Fibroblast of mammary gland (primary cell): Measurements from ENCODE around the gene MCM6.
A peak's percentile ranks its signal among the peaks of the same experiment; 100 is the strongest.
"Not testable (repeated sequence)": the region's sequence is repeated elsewhere in the genome, so short reads cannot be mapped to it uniquely, and the experiment has no call there.

Experiments
- DNase-seq: peaks from one replicate; pipeline ENCODE4 v3.0.0-alpha.2; 2010; ENCODE audit warnings: low read depth
- H3K4me3 ChIP-seq: 2 replicates; pipeline ENCODE4 v1.5.1; 2011; ENCODE audit warnings: low read depth, mild to moderate bottlenecking, low read length, moderate library complexity; ENCODE audit not compliant: control insufficient read depth
- TF ChIP-seq, protein P1 (sequence below): conservative IDR thresholded peaks from 2 replicates; pipeline ENCODE4 v1.5.1; 2011; ENCODE audit warnings: low read depth, low read length, inconsistent platforms; ENCODE audit not compliant: control insufficient read depth, insufficient read depth

Gene MCM6

DNA sequence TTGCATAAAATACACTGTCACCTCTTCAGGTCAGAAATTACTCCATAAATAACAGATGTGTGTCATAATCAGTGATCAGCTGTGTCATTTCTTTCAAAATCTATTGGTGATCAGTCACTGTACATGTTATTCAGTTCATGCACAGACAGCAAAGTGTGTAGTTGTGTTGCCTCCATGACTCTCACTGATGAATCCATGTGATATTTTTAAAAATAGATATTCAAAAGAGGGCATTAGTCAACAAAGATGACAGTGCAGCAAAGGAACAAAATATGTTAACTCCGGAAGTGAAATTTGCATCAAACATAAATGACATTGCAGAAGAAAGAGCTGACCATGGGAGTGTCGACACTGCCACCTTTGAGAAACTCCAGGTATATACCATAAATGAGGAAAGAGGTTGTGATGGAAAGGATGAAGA lies 17.1 kb upstream of the MCM6 start:
- TF ChIP-seq, protein P1, sequence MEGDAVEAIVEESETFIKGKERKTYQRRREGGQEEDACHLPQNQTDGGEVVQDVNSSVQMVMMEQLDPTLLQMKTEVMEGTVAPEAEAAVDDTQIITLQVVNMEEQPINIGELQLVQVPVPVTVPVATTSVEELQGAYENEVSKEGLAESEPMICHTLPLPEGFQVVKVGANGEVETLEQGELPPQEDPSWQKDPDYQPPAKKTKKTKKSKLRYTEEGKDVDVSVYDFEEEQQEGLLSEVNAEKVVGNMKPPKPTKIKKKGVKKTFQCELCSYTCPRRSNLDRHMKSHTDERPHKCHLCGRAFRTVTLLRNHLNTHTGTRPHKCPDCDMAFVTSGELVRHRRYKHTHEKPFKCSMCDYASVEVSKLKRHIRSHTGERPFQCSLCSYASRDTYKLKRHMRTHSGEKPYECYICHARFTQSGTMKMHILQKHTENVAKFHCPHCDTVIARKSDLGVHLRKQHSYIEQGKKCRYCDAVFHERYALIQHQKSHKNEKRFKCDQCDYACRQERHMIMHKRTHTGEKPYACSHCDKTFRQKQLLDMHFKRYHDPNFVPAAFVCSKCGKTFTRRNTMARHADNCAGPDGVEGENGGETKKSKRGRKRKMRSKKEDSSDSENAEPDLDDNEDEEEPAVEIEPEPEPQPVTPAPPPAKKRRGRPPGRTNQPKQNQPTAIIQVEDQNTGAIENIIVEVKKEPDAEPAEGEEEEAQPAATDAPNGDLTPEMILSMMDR: no peak
- H3K4me3 ChIP-seq: no peak overlapping the region
- no peak for DNase-seq

DNA sequence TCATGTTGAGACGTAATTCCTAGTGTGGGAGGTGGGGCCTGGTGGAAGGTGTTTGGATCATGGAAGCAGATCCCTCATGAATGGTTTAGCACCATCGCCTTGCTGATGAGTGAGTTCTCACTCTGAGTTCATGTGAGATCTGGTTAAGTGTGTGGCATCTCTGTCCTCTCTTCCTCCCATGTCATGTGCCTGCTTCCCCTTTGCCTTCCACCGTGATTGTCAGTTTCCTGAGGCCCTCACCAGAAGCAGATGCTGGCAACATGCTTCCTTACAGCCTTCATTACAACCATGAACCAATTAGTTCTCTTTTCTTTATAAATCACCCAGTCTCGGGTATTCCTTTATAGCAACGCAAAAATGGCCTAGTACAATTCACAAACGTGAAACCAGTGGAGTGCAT lies 14.6 kb upstream of the MCM6 start:
- TF ChIP-seq, protein P1: no peak
- H3K4me3 ChIP-seq: no peak overlapping the region
- no peak for DNase-seq

DNA sequence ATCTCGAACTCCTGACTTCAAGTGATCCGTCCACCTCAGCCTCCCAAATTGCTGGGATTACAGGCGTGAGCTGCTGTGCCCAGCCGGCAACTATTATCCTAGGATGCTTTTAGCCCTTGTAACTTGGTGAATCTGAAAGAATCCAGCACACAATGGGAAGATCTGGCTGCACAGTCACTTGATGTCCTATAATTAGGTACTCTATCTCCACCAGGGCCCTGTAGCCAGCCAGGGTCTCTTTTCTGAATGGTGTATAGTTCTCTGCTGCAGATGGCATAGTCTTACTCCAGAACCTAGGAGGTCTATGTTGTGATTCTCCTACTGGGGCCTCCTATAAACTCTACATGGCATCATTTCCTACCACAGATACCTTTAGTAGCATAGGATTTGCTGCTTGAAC lies 13.9 kb upstream of the MCM6 start:
- TF ChIP-seq, protein P1: no peak
- no peak overlapping the region for H3K4me3 ChIP-seq
- no peak for DNase-seq

DNA sequence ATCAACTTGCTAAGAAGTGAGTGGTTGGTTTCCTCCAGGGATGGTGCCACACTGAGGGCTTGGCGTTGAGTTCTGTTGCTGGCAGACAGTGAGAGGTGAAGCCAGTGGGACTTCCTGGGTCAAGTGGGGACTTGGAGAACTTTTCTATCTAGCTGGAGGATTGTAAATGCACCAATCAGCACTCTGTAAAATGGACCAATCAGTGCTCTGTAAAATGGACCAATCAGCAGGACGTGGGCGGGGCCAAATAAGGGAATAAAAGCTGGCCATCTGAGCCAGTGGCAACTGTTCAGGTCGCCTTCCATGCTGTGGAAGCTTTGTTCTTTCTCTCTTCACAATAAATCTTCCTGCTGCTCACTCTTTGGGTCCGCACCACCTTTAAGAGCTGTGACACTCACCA lies 12.3 kb upstream of the MCM6 start:
- DNase-seq: not testable (repeated sequence)

DNA sequence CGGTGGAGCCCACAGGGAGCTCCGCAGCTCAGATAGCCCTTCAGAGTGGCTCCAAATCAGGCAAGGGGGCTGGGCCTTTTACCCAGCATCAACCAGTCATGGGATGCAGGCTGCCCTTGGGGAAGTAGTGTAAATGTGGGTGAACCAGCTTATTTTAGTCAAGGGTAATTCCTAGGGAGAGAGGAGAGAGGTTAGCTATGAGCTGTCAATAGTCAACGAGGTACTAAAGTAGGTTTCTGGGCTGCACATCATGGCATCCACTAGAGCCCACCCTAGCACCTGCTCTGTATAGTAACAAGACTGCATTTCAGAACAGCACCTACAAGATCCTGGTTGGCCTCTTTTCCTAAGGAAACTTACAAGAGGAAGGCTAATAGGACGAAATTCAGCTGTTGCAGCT lies 9.5 kb upstream of the MCM6 start:
- TF ChIP-seq, protein P1: no peak
- DNase-seq: no peak
- no peak overlapping the region for H3K4me3 ChIP-seq

More for the DNA sequence above, 12.3 kb upstream of the MCM6 start:
- not testable (repeated sequence) for H3K4me3 ChIP-seq

DNA sequence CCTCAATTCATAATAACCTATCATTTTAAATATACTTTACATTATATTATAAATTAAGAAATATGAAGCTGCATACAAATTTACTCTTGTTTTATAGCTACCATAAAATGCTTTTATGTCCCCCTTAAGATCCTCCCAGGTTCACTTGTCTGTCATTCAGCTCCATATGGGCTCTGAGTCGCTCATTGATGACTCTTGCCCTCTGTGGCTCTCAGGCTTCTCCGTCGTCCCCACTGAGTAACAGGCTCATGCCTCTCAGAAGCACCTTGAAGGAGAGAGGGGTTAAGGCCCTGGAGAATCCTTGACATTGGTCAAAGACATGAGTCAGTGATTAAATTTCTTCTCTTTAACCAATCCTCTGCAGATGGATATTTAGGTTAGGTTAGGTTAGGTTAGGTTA lies 6.2 kb upstream of the MCM6 start:
- H3K4me3 ChIP-seq: no peak overlapping the region
- TF ChIP-seq, protein P1: no peak
- DNase-seq: no peak

DNA sequence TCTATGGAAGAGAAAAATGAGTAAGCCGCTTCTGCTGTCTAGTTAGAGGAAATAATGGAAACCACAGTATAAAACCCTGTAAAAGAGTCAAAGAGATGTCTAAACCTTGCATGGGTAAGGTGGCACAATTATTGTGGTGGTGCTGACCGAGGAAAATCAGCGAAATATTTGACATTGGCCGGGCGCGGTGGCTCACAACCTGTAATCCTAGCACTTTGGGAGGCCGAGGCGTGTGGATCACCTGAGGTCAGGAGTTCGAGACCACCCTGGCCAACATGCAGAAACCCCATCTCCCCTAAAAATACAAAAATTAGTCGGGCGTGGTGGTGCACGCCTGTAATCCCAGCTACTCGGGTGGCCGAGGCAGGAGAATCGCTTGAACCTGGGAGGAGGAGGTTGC lies 527 bp upstream of the MCM6 start:
- peak overlapping the region; percentile 73 for H3K4me3 ChIP-seq
- not testable (repeated sequence) for DNase-seq

DNA sequence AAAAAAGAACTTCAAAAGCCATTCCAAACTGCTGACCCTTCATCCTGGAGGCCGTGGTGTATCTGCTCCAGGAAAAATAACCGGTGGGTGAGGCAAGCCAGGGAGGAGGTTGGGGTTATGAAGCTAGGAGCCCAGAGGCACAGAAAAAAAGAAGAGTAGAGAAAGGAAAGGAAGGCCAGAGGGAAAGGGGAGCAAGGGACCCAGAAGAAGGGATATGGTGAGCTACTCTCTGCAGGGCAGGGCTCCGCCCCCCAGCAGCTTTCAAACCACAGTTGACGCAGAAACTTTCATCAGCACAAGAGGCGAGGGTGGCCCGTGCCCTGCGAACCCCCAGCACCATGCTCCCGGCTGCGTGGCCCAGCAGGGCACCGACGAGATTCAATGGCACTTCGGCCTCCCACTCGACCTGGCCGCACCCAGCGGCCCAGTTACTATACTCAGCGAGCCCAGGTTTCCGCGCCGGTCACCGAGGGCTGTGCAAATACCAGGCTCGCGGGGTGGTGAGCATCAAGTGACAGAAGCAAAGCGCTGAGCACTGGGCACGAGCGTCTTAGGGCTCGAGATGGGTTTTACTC lies 665 bp downstream of the MCM6 start:
- H3K4me3 ChIP-seq: peak overlapping the region; percentile 73
- DNase-seq: peak; percentile 67
- TF ChIP-seq, protein P1: no peak
